HEK293T (cell line): ENCODE data around the gene CFAP68.

Experiments
- FOXA1 ChIP-seq: fragments of 450-650 bp; IDR thresholded peaks from 2 replicates; pipeline ENCODE4 v1.6.1; 2016; ENCODE audit warnings: mild to moderate bottlenecking
- SP1 ChIP-seq: fragments of 450-650 bp; IDR thresholded peaks from 2 replicates; pipeline ENCODE4 v1.6.1; 2017
- SUZ12 ChIP-seq: fragments of 450-650 bp; IDR thresholded peaks from 2 replicates; pipeline ENCODE4 v1.6.1; 2016; ENCODE audit warnings: mild to moderate bottlenecking
- TARDBP ChIP-seq: fragments of 450-650 bp; IDR thresholded peaks from 2 replicates; pipeline ENCODE4 v1.6.1; 2016

GRCh38 chr11:111870522-111870885, 8.8 kb upstream of the CFAP68 start:
- TF ChIP-seq TARDBP (no peak), SUZ12 (no peak), FOXA1 (no peak), SP1 (no peak)
